CD4-positive, alpha-beta T cell treated with Interleukin-17A for 1 hour (primary cell): ENCODE measurements around the gene PFKM.

ENCODE experiments used
- DNase-seq: peaks from one replicate; pipeline ENCODE4 v3.0.0-alpha.2; 2020

PFKM gene

DNA sequence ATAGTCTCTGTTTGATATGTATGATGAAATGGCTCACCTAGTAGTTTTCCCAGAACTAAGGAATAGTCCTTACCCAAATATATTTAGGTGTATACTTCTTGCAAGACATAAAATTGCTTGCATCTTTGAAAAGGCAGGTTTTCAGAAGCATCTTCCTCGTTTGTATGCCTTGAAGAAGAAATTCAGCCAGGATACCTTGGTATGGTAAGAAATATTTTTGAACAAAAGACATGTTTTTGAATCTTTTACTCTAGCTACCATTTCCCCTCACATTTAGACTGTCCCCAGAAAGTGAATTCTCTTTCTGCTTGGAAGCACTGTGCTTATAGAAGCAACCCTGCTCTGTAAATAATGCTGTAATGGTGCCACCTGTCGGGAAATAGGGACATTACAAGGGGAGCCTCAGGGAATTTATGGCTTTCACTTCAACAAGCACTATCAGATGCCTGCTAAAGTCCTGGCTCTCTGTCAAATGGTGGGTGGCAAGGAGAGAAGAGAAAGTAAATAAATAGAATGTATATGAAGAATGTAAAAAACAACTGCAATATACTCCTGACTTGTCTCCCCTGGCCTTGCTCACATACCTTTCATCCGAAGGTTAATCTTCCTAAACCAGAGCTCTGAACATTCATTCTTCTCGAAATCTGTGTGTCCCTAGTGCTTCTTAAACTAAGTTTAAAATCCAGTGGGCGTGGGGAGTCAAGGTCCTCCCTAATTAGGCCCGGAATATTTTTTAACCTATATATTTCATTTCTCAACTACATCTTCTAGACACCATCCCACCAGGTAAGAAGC is 70.4 kb downstream of the PFKM start:
- peak; percentile 83 for DNase-seq

DNA sequence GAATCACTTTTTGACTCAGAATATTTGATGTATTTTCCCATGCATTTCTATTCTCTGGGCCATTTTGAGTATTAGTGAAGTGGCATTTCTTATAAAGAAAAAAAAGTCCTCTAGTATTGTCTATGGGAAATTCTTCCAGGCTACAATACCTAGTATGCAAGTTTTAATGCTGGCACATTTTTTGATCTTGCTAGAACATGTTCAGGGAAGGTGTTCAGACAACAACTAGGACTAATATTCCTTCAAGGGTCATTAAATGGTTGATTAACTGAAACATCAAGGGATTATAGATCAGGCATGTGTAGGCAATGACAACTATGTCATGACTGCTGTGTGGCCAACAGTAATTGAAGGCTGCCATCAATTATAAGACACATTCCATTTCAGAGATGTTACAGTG is 71.9 kb downstream of the PFKM start:
- DNase-seq: no peak

DNA sequence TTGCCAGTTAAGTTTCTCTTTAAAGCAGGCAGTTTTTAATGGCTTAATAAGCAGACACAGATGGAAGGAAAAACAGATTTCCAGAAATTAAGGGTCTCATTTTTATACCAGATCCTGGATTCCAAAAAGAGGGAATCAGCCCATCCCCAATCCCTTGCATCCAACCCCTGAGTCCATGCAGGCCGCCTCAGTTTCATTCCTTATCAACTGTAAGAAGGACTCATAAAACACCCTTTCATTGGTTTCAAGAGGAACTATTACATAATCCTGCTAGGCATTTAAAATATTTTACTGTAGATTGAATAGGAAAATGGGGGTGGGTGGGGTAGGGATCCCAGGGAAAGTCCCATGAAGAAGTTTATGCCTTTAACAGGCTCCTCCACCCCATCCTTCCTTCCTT is 73.7 kb downstream of the PFKM start:
- DNase-seq: no peak

DNA sequence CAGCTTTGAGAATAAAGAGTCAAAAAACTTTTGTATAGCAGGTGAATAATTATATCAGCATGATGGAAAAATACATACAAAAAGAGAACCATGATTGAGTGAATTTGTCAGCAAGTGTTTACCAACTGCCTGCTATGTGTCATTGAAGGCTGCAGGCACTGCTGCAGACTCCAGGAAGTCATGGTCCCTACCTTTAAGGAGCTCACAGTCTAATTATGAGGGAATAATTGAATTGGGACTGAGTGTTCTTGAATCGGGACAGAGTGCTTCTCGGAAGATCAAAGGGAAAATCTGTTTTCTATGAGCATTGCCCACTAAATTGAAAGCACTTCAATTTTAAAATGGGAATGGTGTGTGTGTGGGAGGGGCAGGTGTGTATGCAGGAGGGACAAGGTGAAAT is 74.5 kb downstream of the PFKM start:
- no peak for DNase-seq

DNA sequence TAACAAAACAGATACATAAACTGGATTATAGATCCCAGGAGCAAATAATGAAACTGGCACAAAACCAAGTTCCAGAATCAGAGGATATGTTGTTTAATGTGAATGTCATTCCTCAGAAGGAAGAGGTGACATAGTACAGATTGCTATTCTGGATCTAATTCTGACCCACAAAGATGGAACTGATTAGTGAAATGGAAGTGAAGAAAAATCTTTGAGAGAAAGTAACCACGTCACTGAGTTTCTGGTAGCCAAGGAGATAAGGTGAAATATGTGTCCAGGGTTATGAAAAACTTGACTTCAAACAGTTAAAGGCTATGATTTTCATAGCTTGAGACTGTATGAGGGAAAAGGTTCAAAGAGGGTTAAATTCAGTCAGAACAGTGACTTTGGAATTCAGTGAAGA is 75.6 kb downstream of the PFKM start:
- DNase-seq: no peak
